NCI-H2196 (cell line): ENCODE data around the gene KIAA1671.

ENCODE experiments used
- DNase-seq: peaks from one replicate; lab custom pipeline; 2025; ENCODE audit not compliant: unreplicated experiment; lab: John Stamatoyannopoulos, UW

Gene KIAA1671

DNA sequence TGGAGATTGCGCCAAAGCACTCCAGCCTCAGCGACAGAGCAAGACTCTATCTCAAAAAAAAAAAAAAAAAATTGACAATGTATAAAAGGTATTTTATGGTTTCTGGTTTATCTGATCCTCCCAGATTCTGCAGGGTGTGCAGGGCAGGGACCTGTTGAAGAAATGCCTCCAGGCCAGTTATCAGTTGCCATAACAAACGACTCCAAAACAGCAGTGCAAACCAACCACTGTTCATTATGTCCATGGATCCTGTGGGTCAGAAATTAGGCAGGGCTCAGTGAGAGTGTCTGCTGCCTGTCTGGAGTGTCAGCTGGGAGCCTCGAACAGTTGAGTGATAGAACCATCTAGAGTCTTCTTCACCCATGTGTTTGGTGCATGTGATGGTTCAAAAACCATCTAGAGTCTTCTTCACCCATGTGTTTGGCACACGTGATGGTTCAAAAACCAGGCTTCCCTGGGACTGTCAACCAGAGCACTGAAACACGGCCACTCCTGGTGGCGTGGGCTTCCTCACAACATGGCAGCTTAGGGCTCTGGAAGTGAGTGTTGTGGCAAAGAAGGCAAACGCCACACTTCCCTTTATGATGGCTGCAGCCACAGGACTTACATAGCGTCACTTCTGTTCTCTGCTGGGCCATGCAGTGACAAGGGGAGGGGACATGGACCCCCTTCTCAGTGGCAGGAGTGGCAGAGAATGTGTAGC, 132.0 kb downstream of the KIAA1671 start:
- no peak for DNase-seq

GRCh38 chr22:25085156-25085555, 132.6 kb downstream of the KIAA1671 start:
- DNase-seq = no peak

DNA sequence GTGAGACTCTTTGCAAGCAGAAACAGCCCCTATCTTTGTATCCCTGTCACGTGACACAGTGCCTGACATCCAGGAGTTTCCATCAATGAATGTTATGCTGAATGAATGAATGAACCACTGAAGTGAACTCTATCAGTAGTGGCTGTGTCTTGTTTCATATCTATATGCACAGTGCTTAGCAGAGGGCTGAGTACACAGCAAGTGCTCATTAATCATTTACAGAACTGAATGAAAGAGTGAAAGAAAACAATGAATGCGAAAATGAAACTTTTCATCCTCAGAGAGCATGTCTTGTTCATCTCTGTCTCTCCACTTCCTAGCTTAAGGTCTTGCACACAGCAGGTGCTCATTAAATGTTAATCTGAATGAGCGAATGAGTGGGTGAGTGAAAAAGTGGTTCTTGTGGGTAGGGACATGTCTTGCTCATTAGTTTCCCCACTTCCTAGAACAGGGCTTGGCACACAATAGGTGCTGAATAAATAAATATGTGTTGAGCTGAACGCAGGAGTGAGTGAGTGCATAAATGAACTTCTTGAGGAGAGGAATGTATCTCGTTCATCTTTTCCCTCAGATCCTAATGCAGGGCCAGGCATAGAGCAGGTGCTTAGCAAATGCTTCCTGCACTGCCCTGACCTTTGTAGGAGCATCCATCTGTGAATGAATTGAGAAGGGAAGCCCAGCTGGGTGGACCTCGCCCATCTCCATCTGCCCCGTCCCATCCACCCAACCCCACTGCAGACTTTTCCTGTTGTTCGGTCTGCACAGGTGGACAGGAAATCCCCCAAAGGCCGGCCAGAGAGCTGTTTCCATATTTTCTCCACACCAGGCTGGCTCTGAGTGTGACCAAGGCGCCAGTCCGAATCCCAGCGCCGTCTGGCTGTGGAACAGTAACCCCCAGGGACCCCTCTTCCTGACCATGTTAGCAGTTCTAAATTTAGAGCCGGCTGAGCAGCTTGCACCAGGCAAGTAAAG, 133.7 kb downstream of the KIAA1671 start:
- no peak for DNase-seq

- DNase-seq = no peak
Measured at GRCh38 chr22:25086902-25087282, 134.4 kb downstream of the KIAA1671 start.

DNA sequence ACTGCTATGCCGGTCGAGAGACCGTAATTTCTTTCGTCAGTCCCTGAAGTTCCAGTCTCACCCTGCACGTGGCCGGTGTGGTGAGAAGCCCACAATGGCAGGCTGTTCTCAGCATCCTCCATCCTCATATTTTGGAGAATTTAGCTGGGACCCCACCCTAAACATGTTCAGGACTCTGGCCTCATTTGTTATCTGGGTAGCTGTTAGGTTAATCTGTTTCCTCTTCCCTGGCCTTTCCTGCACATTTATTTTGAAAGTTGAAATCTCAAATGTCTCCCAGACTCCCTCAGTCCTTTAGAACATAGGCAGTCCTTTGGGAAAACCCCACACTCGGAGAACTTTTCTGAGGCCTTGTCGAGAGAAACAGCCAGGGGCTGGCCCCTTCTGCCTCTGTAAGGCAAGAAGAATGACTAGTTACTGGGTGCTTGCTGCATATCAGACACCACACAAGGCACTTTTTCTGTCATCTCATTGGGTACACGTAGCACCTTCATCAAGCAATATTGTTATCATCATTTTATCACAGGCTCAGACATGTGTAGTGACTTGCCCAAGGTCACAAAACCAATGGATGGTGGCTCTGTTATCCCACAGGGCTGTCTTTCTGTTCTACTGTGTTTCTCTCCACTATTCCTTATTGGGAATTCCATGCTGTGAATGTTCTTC, 137.8 kb downstream of the KIAA1671 start:
- DNase-seq = no peak

GRCh38 chr22:25091458-25091857, 138.9 kb downstream of the KIAA1671 start:
- no peak for DNase-seq

DNA sequence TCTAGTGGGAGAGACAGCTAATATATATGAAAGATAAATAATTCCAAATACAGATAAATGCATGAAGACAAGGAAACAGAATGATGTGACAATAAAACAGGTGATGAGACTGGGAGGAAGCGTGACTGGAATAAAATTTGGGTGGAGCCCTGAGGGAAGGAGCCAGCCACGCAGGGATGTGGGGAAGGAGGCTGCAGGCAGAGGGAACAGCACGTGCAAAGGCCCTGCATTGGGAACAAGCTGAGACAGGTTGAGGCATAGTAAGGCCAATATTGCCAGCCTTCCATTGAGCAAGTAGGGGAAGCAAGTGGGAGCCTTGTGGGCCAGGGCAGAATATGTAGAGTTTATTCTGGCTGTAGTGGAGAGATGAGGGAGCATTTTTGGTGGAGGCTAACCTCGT, 139.6 kb downstream of the KIAA1671 start:
- no peak for DNase-seq

DNA sequence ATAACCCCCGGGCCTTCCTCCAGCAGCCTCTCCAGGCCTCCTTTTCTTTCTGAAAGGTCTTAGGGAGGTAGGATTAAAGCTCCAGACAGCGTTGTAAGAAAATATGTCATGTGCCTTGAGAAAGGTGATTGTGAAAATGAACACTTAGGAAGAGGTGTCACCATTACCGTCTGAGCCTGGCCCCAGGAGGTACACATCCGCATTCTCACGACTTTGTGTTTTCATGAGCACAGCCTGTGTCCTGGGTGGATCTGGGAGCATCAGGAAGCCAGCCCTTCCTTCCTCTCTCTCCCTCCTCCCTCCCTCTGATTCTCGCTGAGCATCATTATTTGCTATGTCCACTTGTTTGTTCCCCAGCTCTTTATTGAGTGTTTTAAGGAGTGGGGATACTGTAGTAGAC, 142.1 kb downstream of the KIAA1671 start:
- no peak for DNase-seq

- DNase-seq = no peak
Measured at GRCh38 chr22:25095869-25096268, 143.4 kb downstream of the KIAA1671 start.

DNA sequence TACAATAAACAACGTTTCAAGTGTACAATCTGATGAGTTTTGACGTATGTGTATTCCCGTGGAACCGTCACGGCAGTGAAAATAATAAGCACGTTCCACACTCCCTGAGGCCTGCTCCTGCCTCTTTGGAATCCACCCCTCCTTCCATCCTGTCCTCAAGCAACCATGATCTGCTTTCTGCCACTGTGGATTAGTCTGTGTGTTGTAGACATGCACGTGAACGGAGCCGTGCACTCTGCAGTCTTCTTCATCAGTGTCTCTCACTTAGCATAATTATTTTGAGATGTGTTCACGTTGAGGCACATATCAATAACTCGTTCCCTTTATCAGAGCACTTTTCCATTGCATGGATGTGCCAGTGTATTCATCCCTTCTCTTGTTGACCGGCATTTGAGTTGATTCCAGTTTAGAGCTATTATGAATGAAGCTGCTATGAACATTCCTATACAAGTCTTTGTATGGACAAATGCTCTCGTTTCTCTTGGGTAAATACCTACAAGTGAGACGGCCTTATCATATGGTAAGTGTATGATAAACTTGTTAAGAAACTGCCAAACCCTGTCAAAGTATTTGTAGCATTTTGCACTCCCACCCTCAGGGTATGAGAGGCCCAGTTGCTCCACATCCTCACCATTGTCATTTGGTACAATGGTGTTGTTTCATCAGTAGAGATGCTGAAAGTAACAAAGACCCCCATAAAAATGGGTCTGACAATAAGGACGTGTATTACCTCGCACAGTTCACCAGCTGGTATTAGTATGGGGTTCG, 144.3 kb downstream of the KIAA1671 start:
- DNase-seq = no peak

DNA sequence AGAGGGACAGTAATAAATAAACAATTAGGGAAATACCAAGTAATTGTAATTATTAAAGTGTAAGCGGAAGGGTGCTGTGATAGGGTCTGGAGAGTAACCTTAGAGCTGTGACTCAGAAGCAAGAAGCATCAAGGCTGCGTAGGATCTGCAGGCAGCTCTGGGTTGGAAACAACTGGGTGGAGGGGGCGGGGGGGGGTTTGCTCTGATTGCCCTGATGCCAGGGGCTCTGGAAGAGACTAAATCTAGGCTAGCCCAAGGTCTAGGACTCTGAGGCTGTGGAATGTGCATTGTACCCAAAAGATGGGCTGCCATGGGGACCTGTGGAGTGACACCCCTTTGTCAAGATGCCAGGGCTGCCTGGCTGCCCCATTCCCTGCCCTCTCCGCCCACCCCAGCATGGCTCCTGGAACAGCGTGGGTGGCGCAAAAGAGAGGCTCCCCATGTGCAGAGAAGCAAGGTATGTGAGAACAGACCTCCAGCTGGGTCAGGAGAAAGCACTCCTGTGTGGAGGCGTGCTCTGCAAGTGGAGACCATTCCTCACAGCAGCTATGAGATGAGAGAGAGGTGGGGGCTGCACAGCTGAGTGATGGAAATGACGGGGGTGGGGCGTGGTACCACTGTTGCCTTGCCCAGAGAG, 146.0 kb downstream of the KIAA1671 start:
- no peak for DNase-seq

GRCh38 chr22:25099202-25099601, 146.7 kb downstream of the KIAA1671 start:
- DNase-seq = no peak

DNA sequence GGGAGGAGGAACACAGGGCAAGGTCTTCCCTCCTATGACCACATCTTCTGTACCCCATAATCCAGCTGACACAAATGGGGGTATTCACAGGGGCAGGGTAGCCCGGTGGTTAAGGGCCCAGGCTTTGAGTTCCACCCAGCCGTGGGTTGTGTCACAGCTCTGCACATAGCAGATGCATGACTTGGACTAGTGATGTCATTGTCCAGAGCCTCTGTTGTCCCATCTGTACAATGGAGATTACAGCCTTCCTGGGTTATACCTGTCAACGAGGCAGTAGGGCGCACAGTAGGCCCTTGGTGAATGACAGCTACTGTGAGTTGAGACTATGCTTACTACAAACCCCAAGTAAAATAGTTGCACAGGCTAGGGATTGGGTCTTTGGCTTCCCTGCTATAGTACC, 147.9 kb downstream of the KIAA1671 start:
- DNase-seq = no peak

DNA sequence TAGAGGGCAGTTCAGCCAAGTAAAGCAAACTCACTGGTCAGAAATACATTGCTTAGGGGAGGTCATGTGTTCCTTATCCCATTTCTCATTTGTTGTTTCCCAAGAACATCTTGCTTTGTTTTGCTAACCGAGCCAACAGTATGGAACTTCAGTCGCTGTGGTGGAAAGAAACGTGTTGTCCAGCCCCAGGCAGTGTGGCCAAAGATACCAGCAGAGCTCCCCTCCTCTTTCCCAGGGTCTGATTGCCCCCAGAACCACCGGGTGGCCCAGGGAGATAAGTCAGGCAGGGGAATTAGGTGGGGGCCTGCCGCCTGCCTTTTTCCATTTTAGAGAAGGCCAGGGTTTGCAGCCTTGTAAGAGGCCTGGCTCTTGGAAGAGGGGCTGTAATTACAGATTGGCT, 148.4 kb downstream of the KIAA1671 start:
- DNase-seq = no peak

DNA sequence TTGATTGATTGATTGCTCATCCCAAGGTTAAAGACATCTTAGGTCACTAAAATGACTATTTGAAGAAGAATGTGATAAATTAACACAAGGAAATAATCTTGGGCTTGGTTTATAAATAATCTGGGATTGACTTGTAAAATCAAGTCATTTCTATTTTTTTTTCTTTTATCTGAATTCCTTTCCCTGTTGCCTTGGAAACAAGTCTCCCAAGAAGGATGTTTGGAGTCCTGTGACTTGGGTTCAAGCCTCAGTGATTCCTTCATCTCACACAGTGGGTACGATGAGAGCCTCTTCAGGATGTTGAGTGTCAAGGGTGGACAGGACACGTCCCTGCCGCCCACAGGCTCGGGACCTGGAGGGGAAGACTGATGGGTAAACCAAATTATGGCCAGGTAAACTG, 149.0 kb downstream of the KIAA1671 start:
- no peak for DNase-seq

DNA sequence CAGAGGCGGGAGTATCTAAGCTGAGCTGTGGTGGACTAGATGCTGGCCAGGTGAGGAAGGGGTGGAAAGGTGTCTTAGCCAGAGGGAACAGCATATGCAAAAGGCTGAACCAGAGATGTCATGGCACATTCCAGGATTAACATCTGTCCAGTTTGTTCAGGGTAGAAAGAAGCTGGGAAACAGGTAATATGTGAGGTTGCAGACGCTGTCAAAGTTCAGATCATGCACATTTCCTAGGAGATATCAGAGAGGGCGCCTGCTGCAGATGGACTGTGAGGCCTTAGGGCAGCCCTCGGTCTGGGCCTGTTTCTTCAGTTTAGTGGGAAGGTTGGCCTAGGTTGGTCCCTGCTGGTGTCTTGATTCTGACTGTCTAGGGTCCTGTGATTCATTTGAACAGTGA, 149.5 kb downstream of the KIAA1671 start:
- no peak for DNase-seq

DNA sequence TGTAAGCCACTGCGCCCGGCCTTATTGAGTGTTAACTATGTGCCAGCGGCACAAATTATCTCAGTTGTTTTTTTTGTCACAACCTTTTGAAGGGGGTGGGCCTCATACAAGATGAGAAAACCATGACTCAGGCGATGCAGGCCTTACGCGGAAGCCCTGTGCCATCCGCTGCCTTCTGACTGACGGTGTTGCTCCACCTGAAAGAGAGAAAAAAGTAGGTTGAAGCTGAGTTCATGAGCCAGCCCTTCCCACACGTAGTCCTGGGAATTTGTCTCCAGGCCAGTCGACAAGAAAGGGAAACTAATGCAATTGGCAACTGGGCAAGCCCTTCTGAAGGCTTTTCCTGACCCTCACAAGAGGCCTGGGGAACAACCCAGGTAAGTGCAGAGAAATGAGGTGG, 150.2 kb downstream of the KIAA1671 start:
- DNase-seq = no peak

DNA sequence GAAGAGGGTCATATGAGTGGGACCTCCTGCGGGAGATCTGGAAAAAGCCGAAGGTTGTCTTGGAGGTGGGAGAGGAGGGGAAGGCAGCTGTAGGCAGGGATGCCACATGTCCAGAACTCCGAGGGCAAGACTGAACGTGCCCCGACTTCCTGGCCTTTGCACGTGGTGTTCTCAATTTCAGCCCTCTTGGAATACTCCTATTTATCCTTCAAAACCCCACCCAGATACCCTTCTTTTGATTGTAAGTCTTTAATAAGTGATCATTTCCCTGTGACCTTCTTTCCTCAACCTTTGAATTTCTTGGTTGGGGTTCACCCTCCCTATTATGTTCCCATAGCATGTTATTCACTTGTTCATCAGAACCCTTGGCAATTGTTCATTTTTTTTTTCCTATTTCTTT, 151.9 kb downstream of the KIAA1671 start:
- DNase-seq = no peak

DNA sequence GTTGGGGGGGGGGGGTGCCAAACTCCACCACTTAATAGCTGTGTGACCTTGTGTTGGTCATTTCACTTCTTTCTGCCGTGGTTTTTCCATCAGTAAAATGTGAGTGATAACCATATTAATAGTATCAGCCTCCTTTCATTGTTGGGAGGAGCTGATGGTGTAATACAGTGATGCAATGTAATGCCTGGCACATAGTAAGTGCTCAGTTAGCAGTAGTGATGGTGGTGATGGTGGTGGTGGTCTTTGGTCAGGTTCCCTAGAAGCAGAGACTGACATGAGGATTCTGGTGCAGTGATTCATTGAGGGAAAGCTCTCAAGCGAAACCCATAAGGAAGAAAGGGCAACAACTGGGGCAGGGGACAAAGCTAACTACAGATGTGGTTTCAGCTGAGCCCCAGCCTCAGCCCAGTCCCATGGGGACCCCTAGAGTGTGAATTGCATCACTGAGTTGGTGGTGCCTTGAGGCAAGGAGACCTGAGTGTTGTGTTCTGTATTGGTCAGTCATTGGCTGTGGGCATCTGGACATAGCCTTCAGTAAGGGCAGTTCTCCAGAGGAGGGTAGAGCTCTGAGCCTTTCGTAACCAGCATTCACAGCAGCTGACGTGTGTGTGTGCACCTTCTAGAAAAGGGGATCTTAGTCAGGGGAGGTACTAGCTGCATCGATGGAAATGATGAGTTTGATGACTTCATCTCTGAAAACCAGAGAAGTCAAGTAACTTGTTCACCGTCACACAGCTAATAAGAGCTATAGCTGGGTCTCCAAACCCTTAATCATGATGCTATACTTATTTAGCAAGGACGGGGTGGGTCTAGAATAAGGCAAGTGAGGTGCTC, 153.5 kb downstream of the KIAA1671 start:
- no peak for DNase-seq
